HG03066 (cell line): Measurements from ENCODE around the gene MAGED1.
A peak's percentile ranks its signal among the peaks of the same experiment; 100 is the strongest.

Experiments
- ATAC-seq: cut with Tn5 transposase; IDR thresholded peaks from one replicate; pipeline ENCODE4 v1.9.1; 2021; ENCODE audit warnings: low read depth; ENCODE audit not compliant: unreplicated experiment

Gene MAGED1

GRCh38 chrX:51892921-51893745, at the start of gene MAGED1:
TSS of gene MAGED1 (plus strand) at chrX:51893623. CDS start at chrX:51894305, 682 bp downstream.
- peak; percentile 61 for ATAC-seq

- ATAC-seq, result no peak
Observed at GRCh38 chrX:51847463-51847862, 46.0 kb upstream of the MAGED1 start.

- ATAC-seq, result no peak
Observed at GRCh38 chrX:51851507-51852085, 41.8 kb upstream of the MAGED1 start.

GRCh38 chrX:51852096-51852495, 41.3 kb upstream of the MAGED1 start:
- ATAC-seq, result no peak

- ATAC-seq, result no peak
Observed at GRCh38 chrX:51852621-51853020, 40.8 kb upstream of the MAGED1 start.

- ATAC-seq, result no peak
Observed at GRCh38 chrX:51853251-51853650, 40.2 kb upstream of the MAGED1 start.

- no peak for ATAC-seq
Observed at GRCh38 chrX:51855698-51856097, 37.7 kb upstream of the MAGED1 start.

- no peak for ATAC-seq
Observed at GRCh38 chrX:51857159-51857733, 36.2 kb upstream of the MAGED1 start.

GRCh38 chrX:51860679-51861078, 32.7 kb upstream of the MAGED1 start:
- no peak for ATAC-seq

GRCh38 chrX:51862920-51863319, 30.5 kb upstream of the MAGED1 start:
- ATAC-seq, result no peak

GRCh38 chrX:51866210-51866609, 27.2 kb upstream of the MAGED1 start:
- ATAC-seq, result no peak

- no peak for ATAC-seq
Observed at GRCh38 chrX:51867626-51868025, 25.8 kb upstream of the MAGED1 start.

GRCh38 chrX:51870354-51870753, 23.1 kb upstream of the MAGED1 start:
- no peak for ATAC-seq

- ATAC-seq, result no peak
Observed at GRCh38 chrX:51874123-51874522, 19.3 kb upstream of the MAGED1 start.

GRCh38 chrX:51876441-51876840, 17.0 kb upstream of the MAGED1 start:
- no peak for ATAC-seq

GRCh38 chrX:51878056-51878455, 15.4 kb upstream of the MAGED1 start:
- ATAC-seq, result no peak

GRCh38 chrX:51889851-51890250, 3.6 kb upstream of the MAGED1 start:
- no peak for ATAC-seq

GRCh38 chrX:51891245-51891644, 2.2 kb upstream of the MAGED1 start:
- no peak for ATAC-seq

GRCh38 chrX:51891821-51892551, 1.4 kb upstream of the MAGED1 start:
- ATAC-seq, result no peak

- ATAC-seq, result no peak
Observed at GRCh38 chrX:51893931-51894696, 691 bp downstream of the MAGED1 start.
